HG02840 (cell line): ENCODE measurements around the gene PITPNC1.
"Not testable (repeated sequence)": the region's sequence is repeated elsewhere in the genome, so short reads cannot be mapped to it uniquely, and the experiment has no call there.

Source experiments
- ATAC-seq: cut with Tn5 transposase; IDR thresholded peaks from one replicate; pipeline ENCODE4 v1.9.1; 2021; ENCODE audit warnings: mild to moderate bottlenecking, moderate library complexity, moderate number of reproducible peaks; ENCODE audit not compliant: unreplicated experiment, low FRiP score

PITPNC1 gene

DNA sequence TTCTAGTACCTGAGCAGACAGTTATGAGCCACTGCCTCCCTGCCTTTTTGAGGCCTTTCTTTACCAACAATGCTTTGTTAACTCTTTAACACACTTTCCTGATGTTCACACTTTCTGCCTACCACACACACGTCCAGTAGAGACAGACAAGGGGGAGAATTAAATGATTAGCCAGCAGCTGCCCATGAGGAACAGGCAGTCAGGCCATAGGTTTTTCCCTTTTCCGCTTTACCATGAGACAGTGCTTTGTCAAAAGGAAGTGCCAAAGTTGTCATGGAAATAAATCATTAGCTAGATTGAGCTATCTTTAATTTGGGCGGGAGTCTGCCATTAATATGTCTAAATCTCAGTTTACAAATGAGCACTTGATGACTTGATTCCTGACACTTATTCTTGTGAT is 102.1 kb downstream of the PITPNC1 start:
- no peak for ATAC-seq

DNA sequence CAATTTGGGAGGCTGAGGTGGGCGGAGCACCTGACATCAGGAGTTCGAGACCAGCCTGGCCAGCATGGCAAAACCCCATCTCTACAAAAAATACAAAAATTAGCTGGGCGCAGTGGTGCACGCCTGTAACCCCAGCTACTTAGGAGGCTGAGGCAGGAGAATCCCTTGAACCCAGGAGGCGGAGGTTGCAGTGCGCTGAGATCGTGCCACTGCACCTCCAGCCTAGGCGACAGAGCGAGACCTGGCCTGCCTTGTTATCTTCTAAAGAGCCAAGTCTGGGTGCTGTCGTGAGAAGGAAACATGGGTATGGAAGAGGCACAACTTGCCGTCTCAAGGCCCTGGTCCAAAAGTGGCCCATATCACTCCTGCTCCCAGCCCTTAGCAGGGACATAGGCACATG is 103.9 kb downstream of the PITPNC1 start:
- not testable (repeated sequence) for ATAC-seq

DNA sequence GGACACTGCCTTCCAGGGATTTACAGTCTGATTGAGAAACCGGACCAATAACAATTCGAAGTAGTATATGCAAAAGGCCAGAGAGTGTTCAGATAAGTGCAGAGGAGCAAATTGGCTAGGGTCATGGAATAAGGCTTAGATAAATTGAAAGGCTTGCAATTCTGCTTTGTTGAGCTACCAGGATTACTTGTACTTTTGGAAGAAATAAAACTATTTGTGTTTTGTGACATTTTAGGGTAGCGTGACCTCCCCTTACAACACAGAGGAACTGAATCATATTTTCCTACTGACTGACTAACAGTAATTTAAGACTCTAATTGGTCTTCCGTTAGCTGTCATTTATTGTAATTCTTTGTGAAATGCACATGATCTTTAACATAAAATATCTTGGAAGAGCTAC is 104.7 kb downstream of the PITPNC1 start:
- no peak for ATAC-seq

GRCh38 chr17:67482764-67483163 is 105.7 kb downstream of the PITPNC1 start:
- no peak for ATAC-seq

DNA sequence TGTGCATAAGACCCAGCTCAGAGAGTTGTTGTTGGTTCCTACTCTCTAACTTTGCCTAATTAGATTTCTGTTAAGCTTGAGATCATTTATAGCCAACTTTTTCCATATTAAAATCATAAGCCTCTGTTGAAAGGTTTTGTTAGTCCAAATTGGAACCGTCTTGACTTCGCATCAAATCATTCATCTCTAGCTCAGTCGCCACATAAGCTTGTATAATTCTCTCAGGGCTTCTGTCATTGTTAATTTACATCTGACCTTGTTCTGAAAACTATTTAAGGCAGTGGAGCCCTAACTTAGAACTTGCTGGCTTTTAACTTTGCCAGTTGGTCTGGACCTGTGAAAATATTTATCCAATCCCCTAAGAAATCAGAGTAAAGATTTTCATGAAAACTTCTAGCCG is 107.2 kb downstream of the PITPNC1 start:
- no peak for ATAC-seq

DNA sequence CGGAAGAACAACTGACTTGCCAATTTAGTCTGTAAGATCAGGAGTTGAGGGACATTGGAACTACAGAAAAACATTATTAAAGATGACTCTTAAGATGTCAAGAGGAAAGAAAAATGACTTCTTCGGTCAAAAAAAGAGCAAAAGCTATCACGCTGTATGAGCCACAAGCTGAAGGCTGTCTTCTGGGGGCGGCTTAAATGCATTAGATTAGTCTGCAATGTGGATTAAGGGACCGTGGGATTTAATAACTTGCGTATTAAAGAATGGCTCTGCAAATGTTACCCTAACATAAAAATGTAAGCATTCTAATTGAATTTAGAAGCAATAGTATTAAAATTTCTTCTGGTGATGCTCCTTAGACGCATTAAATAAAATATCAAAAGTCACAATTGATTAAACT is 108.6 kb downstream of the PITPNC1 start:
- no peak for ATAC-seq

GRCh38 chr17:67487506-67487905 is 110.4 kb downstream of the PITPNC1 start:
- ATAC-seq: no peak

DNA sequence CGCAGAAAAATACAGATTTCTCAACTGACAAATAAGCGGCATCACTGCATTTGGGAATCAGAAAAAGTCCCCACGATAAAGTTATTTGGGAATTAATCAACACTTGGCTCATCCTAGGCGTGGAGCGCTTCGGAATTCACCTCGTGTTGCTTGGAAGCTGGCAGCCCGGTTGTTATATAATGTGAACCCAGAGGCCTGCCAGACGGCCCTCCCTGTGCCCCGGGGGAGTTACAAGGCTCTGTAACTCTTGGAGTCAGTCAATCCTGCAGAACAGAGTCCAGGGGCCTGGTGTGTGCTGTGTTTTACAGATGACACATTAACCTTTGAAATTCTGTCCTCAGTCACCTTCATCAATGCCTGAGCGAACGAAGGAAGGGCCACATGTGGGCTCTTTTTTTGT is 111.1 kb downstream of the PITPNC1 start:
- no peak for ATAC-seq

DNA sequence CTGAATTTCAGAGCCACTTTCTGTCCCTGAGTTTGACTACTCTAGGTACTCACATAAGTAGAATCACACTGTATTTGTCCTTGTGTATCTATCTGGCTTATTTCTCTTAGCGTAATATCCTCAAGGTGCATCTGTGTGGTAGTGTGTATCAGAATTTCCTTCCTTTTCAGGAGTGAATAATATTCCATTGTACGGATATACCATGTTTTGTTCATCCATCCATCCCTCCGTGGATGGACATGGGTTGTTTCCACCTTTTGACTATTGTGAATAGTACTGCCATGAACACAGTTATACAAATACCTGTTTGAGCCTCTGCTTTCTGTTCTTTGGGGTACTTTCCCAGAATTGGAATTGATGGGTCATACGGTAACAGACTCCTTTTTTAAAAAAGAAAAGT is 111.7 kb downstream of the PITPNC1 start:
- no peak for ATAC-seq

DNA sequence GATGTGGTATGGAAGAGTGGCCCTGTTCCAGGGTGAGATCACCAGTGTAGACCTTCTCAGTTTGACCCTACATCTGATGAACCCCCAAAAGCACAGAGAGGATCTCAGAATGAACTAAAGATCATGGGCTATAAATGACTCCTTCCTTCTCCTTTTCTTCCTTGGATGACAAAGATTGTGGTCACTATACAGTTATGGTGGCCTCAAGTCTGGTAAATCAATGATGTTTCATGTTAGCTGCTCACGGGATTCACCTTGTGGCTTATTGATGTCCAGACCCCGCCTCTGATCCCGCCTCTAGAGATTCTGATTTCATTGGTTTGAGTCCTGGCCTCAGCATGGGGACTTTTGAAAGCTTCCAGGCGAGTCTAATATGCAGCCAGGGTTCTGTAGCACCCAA is 112.2 kb downstream of the PITPNC1 start:
- no peak for ATAC-seq

GRCh38 chr17:67490471-67490870 is 113.4 kb downstream of the PITPNC1 start:
- no peak for ATAC-seq

DNA sequence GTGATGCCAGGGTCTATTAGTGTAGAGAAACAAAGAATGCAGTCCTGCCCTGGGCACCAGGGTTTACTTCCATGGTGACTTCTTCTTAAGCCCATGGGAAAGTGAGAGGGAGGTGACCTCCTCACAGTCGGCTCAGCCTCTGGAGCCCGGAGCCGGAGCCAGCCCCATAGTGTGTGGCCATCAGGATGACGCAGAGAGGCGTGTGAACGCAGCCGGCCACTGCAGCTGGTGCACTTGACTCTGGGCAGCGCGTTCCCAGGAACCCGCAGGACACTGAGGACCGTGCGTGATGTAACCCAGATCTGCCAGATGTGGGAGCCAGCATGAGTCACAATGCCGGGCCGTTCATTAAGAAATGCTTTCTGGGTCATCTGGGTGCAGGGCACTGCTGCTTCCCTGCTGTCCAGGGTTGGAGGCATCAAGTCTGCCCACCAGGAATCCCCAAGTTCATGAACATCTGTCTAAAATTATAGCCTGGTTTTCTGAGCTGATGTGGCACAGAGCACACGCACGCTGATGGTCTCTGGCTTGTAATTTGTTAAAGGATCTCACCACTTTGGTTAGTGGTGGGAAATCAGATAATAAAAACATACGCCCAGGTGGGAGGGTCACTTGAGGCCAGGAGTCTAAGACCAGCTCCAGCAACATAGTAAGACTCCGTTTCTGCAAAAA is 114.1 kb downstream of the PITPNC1 start:
- ATAC-seq: no peak

GRCh38 chr17:67491681-67492024 is 114.6 kb downstream of the PITPNC1 start:
- ATAC-seq: no peak

DNA sequence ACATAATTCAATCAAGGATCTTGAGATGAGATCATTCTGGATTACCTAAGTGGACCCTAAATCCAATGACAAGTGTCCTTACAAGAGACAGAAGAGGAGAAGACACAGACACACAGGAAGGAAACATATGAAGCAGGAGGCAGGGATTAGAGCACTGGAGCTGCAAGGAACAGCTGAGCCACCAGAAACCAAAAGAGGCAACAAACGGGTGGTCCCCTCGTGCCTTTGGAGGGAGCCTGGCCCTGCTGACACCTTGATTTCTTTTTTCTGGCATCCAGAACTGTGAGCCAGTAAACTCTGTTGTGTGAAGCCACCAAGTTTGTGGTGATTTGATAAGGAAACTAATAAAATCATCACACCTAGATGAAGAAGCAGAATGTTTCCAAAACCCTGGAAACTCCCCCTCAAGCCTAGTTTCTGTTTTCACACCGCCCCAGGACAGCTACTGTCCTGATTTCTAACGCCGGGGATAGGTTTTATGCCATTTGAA is 115.2 kb downstream of the PITPNC1 start:
- ATAC-seq: no peak

- no peak for ATAC-seq
Observed at GRCh38 chr17:67492824-67493517, 115.9 kb downstream of the PITPNC1 start.

GRCh38 chr17:67493812-67494211 is 116.7 kb downstream of the PITPNC1 start:
- no peak for ATAC-seq

- not testable (repeated sequence) for ATAC-seq
Observed at GRCh38 chr17:67495534-67495933, 118.5 kb downstream of the PITPNC1 start.

- ATAC-seq: no peak
Observed at GRCh38 chr17:67496286-67496685, 119.2 kb downstream of the PITPNC1 start.

DNA sequence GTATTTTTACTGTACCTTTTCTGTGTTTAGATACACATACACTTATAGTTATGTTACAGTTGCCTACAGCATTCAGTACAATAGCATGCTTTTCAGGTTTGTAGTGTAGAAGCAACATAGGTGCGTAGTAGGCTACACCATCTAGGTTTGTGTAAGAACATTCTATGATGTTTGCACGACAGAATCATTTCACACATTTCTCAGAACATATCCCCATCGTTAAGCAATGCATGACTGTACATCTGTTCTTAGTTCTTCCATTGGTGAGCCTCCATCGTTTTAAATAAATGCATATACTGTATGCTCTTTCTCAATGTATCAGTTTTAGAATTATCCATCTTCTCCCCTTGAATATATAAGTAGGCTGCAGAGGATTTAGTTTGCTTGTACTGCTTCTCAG is 122.6 kb downstream of the PITPNC1 start:
- ATAC-seq: no peak

DNA sequence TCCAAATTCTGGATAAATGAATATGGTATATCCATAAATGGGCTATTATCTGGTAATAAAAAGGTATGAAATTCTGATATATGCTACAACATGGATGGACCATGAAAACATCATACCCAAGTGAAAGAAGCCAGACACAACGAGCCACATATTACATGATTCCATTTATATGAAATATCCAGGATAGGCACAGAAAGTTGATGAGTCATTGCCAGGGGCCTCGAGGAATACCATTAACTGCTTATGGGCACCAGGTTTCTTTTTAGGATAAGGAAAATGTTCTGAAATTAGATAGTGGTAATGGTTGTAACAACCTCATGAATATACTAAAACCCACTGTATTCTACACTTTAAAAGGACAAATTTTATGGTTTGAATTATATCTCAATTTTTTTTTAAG is 123.2 kb downstream of the PITPNC1 start:
- no peak for ATAC-seq

- ATAC-seq: no peak
Observed at GRCh38 chr17:67500677-67501300, 123.7 kb downstream of the PITPNC1 start.

DNA sequence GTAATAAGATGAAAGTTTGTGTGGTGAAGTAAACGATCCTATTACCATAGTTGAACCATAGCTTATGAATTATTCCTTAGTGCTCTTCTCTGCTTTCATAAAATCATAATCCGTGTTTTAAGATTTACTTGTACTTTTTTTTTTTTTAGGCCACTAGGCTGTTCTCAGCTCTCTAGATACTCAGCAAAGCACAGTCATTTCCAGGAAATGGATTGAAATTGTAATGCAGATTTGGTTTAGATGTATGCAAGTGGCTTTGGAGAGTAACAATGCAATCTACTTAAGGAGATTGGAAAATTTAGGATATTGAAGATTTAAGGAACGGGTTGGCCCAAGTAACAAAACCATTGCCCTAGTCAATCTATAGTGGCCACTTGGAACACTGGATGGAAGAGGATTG is 125.1 kb downstream of the PITPNC1 start:
- ATAC-seq: no peak
